Femur (tissue), 1 donor: Measurements from ENCODE around the gene PLA2G4D.
A peak's percentile ranks its signal among the peaks of the same experiment; 100 is the strongest.
"Not testable (repeated sequence)": the region's sequence is repeated elsewhere in the genome, so short reads cannot be mapped to it uniquely, and the experiment has no call there.

ENCODE experiments used
- DNase-seq: peaks from one replicate; pipeline ENCODE4 v3.0.0-alpha.2; 2017

Gene PLA2G4D

DNA sequence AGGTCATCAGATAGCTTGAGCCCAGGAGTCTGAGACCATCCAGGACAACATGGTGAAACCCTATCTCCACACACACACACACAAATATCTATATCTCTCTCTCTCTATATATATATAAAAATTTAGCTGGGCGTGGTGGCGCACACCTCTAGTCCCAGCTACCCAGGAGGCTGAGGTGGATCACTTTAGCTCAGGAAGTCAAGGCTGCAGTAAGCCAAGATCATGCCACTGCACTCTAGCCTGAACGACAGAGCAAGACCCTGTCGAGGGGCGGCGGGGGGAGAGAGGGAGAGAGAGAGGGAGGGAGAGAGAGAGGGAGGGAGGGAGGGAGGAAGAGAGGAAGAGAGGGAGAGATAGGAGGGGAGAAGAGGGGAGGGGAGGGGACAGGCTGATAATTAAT is 34.1 kb upstream of the PLA2G4D start:
- no peak for DNase-seq

- DNase-seq = no peak
Observed at GRCh38 chr15:42123546-42123945, 29.2 kb upstream of the PLA2G4D start.

DNA sequence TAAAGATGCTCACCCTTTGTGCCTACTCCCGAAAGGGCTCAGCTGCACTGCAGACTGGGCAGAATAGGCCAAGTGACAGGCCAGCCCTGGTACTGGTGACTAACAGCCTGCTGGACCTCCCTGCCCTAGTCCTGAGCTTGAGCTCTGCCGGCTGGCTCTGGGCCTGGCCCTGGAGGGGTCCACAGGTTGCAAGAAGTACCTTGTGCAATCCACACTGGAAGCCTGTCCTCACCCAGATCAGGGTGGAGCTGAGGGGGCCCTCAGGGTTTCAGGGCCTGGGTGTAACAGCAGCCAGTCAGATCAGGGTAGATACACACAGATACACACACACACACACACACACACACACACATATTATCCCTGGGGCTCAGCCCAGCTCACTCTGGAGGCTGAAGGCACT is 27.3 kb upstream of the PLA2G4D start:
- no peak for DNase-seq

GRCh38 chr15:42121021-42121420 is 26.7 kb upstream of the PLA2G4D start:
- DNase-seq = peak; percentile 7

GRCh38 chr15:42120285-42120684 is 25.9 kb upstream of the PLA2G4D start:
- no peak for DNase-seq

GRCh38 chr15:42119446-42119760 is 25.0 kb upstream of the PLA2G4D start:
- peak; percentile 6 for DNase-seq

DNA sequence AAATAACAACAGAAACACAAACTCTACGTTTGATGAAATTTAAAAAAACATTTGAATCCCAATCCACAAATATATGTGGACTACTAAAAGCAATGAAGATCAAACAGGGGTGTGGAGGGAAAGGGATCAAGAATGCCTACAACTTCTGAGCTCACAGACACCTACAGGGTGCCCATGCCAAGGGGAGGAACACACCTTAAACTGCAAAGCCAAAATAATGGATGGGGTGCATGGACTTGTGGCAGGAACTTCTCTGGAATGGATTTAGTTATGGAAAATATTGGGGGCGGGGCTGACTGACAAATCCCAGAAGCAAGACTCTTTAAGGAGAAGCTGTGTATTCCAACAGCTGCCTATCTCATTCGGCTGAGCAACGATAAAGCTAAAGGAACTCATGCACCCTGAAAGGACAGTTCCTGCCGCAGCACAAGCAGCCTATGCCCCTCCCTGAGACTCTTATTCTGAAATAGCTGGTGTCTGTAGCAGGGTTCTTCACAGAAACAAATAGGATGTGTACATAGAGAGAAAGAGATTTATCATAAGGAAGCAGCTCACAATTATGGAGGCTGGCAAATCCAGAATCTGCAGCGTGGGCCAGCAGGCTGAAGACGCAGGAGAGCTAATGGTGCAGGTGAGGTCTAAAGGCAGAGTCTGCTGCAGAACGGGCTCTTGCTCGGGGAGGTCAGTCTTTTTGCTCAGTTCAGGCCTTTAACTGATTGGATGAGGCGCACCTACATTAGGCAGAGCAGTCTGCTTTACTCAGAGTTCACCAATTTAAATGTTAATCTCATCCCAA is 24.5 kb upstream of the PLA2G4D start:
- peak; percentile 24 for DNase-seq

GRCh38 chr15:42111924-42112323 is 17.6 kb upstream of the PLA2G4D start:
- peak; percentile 11 for DNase-seq

DNA sequence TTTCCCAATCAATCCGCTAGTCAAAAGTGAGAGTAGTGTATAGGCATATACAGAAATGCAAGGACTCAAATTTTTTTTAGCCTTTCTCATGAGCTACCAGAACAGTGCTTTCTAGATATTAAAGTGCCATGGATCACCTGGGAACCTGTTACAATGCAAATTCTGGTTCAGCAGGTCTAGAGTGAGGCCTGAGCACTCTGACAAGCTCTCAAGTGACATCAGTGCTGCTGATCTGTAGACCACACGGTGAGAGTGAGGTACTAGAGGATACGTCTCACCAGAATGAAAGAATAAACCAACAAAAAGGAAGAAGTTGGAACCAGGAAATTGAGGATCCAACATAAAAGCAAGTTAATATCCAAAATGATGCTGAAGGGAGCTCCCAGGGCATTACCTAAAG is 16.0 kb upstream of the PLA2G4D start:
- no peak for DNase-seq

GRCh38 chr15:42108806-42109205 is 14.4 kb upstream of the PLA2G4D start:
- no peak for DNase-seq

DNA sequence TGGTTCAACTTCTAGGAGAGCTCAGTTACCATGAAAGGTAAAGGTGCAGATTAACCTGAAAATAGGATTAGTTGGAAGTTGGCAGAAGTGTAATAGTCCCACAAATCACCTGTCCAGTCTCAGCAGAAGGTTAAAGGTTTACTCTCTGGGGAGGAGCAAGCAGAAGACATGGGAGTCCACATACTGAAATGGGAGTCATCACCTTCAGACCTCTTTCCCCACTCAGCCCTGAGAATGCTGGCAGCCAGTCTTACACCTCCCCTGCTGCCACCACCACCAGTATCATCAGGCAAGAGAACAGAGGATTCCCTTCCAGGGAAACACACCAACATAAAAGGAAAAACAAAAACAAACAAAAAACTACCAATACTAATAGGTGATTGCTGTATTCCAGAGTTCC is 13.8 kb upstream of the PLA2G4D start:
- DNase-seq = no peak

- peak; percentile 42 for DNase-seq
Observed at GRCh38 chr15:42107473-42107872, 13.1 kb upstream of the PLA2G4D start.

DNA sequence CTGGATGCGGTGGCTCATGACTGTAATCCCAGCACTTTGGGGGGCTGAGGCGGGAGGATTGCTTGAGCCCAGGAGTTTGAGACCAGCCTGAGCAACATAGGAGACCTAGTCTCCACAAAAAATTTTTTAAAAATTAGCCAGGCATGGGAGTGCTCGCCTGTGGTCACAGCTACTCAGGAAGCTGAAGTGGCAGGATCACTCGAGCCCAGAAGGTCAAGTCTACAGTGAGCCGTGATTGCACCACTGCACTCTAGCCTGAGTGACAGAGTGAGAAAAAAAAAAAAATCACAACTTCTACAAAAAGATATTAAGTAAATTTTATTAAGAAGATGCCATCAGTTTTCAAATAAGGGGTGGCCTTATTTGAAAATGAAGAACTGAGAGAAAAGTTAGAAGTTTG is 11.9 kb upstream of the PLA2G4D start:
- no peak for DNase-seq

GRCh38 chr15:42104095-42104891 is 9.9 kb upstream of the PLA2G4D start:
- peak; percentile 11 for DNase-seq

DNA sequence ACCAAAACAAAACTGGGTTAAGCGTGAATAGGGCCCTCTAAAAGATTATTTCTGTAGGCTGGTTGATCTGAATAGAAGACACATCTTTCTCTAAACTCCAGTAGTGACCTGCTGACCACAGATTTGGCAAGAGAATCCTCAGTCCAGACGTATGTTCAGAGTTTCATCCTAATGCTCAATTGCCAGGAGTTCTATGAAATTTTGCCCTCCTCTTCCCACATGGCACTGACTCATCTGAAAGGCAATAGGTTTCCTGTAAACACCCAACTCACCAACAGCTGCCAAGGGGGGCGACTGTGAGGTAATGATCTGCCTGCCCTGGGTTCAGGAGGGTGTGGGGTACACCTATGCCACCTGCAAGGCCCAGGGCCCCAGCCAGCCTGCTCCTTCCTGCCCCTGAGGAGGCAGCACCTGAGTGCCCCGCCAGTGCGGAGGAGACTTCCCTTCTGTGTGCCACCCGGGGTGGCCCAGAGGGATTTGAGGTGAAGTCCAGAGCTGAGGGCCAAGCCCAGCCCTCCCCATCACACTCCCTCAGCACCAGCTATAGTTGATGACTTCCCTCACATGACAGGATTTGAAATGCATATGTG is 8.4 kb upstream of the PLA2G4D start:
- peak; percentile 15 for DNase-seq

- no peak for DNase-seq
Observed at GRCh38 chr15:42101861-42102260, 7.5 kb upstream of the PLA2G4D start.

DNA sequence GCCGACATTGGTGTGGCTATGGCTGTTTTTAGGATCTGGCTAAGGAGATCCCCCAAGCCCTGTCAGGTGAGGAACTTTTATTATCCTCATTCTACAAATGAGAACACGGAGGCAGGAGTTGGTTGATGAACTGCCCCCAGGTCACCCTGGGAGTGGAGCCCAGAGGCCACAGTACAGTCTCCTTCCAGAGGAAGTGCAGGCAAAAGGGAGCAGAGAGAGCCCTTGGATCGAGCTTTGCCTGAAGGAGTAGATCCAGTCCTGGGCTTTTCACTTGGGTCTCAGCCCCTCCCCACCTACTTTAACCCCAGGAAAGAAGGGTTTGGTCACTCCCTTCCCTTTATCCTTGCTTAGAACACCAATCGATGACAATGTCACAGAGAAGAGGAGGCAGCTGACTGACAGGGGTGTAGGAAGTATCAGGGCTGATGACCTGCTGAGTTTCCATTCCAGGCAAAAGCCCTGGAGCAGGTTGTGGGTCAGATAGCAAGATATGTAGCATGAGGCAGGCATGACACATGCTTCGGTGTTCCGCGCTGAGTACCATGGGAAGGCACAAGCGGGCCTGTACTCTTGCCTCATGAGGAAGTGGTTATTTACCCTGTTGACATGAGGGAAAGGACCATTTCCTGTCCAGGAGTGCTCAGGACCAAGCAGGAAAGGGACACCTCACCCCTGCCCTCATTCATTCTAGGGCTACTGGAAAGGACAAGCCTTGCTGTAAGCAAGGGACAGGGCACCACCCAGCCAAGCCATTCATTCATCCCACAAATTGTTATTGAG is 5.8 kb upstream of the PLA2G4D start:
- peak; percentile 23 for DNase-seq

DNA sequence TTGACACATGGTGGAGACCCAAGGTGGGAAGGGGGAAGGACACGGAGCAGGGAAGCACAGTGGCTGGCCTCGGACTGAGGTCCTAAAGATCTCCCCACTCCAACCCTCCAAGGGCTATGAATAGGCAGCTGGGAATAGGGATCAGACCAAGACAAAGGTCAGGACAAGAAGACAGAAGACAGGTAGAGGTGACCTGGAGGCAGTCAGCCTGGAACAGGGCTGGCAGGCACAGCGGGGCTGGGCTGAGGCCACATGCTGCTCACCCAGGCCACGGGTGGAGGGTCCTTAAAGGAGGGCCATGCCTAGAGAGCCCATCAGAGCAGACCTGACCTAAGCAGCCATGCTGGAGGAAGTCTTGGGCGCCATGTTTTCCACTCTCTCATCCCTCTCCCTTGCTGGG is 2.7 kb upstream of the PLA2G4D start:
- no peak for DNase-seq

- no peak for DNase-seq
Observed at GRCh38 chr15:42093966-42094365, 396 bp downstream of the PLA2G4D start.

DNA sequence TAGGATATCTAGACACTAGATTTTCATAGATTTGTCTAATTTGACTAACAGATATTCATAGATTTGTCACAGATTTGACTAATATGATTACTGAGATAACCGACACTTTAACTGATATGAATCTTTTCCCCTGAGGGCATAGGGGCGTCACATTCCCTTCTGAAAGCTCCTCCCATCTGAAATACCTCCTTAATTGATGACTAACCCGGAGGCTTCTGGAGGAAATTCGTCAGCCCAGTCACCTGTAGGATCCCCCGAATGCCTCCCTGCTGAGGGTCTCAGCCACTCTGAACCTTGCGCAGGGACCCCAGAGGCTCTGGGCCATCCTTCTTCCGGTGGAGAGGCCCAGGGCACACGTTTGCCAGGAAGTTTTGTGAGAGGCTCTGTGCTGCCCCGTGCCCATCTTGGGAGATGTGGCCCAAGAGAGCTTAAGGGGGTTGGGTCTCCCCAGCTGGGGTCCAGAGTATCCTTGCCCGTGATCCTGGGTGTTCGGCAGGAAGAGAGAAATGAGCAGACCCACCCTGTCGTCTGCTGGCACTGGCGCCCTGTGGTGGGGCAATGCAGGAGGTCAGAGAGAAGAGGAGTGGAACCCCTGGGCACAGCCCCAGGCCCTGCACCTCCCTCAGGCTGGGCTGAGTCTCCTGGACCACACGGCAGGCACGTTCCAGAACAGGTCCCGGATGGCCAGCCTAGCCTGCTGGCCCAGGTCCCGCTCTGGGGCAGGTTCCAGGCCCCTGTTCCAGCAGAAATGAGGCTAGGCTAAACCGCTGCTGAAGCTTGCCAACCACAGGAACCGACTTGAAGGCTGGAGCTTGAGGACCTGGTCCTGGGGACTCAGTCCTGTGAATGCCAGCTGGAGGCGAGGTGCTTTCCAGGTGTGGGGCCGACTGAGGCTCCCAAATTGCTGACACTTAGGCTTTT is 1.7 kb downstream of the PLA2G4D start:
- peak; percentile 73 for DNase-seq

- not testable (repeated sequence) for DNase-seq
Observed at GRCh38 chr15:42091753-42092397, 2.5 kb downstream of the PLA2G4D start.

GRCh38 chr15:42090781-42091180 is 3.6 kb downstream of the PLA2G4D start:
- no peak for DNase-seq
